Subcutaneous abdominal adipose tissue (tissue), 5 donors: ENCODE data around the gene EPB41L4B.
A peak's percentile ranks its signal among the peaks of the same experiment; 100 is the strongest.

Experiments
- H3K27ac ChIP-seq: one replicate; pipeline ENCODE4 v1.7.0; 2013; ENCODE audit warnings: low read depth, mild to moderate bottlenecking, inconsistent platforms, low read length, moderate library complexity
- H3K27me3 ChIP-seq, 5 donors: one replicate each; pipeline ENCODE4 v1.7.0; 2013; ENCODE audit warnings: low read length in 5 of 5, inconsistent platforms in 1 of 5; ENCODE audit not compliant: control insufficient read depth in 5 of 5, insufficient read depth in 4 of 5
- H3K36me3 ChIP-seq, 5 donors: one replicate each; pipeline ENCODE4 v1.7.0; 2013; ENCODE audit warnings: low read length in 5 of 5; ENCODE audit not compliant: control insufficient read depth in 5 of 5, insufficient read depth in 5 of 5
- H3K4me1 ChIP-seq, 5 donors: one replicate each; pipeline ENCODE4 v1.7.0; 2013; ENCODE audit warnings: low read length in 5 of 5, mild to moderate bottlenecking in 3 of 5, moderate library complexity in 1 of 5; ENCODE audit not compliant: control insufficient read depth in 5 of 5, insufficient read depth in 5 of 5
- H3K4me3 ChIP-seq, 5 donors: one replicate each; pipeline ENCODE4 v1.7.0; 2013; ENCODE audit warnings: low read length in 5 of 5, low read depth in 1 of 5
- H3K9ac ChIP-seq, 5 donors: one replicate each; pipeline ENCODE4 v1.7.0; 2013; ENCODE audit warnings: low read length in 5 of 5, mild to moderate bottlenecking in 4 of 5, moderate library complexity in 3 of 5
- H3K9me3 ChIP-seq, 5 donors: one replicate each; pipeline ENCODE4 v1.7.0; 2013; ENCODE audit warnings: low read length in 5 of 5; ENCODE audit not compliant: control insufficient read depth in 5 of 5
- donor health status: healthy.
- donor health status: healthy.
- donor health status: healthy.
- donor health status: healthy.
- donor health status: healthy.

The EPB41L4B gene

GRCh38 chr9:109250771-109251079 is 70.1 kb downstream of the EPB41L4B start:
- Histone ChIP-seq H3K9ac (peak overlapping the region in 1 of 5 donors; percentile 3), H3K27me3 (no peaks in the 10 kb centered on the region), H3K36me3 (no peaks in the 10 kb centered on the region), H3K9me3 (no peaks in the 10 kb centered on the region), H3K27ac (peak overlapping the region; percentile 79), H3K4me1 (peaks cover 7 to 60% (median 48%) of the 10 kb centered on the region in 5 donors), H3K4me3 (no peak overlapping the region)

DNA sequence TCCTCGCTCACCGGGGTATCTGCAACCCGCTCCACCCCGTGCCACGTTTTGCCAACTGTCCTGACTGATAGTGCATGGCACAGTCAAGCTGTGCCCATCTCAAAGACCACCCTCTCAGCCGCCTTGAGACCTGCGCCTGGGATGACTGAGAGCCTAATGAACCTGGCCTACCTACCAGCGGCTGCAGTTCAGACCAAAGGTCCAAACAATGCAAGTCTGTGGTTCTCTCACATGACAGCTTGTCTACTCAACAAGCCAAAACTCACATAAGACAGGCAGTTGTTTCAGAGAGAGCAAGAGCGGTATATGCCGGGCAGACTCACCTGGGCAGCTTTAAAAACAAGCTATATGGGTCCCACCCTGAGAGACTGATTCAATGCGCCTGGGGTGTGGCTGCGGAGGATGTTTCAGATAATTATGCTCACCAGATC is 70.5 kb downstream of the EPB41L4B start:
- Histone ChIP-seq H3K36me3 (no peaks in the 10 kb centered on the region), H3K27ac (peak overlapping the region; percentile 79), H3K9ac (no peak overlapping the region), H3K4me1 (peaks cover 7 to 60% (median 48%) of the 10 kb centered on the region in 5 donors), H3K9me3 (no peaks in the 10 kb centered on the region), H3K27me3 (no peaks in the 10 kb centered on the region), H3K4me3 (no peak overlapping the region)

DNA sequence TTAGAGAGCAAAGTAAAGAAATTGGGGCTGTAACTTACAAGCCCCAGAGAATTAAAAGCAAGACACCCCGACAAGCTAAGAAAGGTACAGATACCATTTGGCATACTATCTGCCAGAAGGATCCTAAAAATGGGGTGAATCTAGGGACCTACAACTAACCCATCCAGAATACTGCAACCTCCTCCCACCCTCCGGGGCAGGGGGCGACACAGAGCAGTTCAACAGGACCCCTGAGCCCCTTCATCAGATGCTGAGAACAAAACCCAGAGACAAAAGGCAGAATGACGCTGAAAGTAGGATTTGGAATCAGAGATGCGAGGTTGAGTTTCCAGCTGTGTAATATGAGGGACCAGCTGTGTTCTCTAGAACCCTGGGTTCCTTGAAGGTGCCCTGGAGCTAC is 71.2 kb downstream of the EPB41L4B start:
- Histone ChIP-seq H3K9me3 (no peaks in the 10 kb centered on the region), H3K36me3 (no peaks in the 10 kb centered on the region), H3K27me3 (no peaks in the 10 kb centered on the region), H3K4me3 (no peak overlapping the region), H3K4me1 (peaks cover 6 to 59% (median 48%) of the 10 kb centered on the region in 5 donors), H3K27ac (peak overlapping the region; percentile 79), H3K9ac (no peak overlapping the region)

GRCh38 chr9:109248133-109248581 is 72.7 kb downstream of the EPB41L4B start:
- Histone ChIP-seq H3K27ac (peak overlapping the region; percentile 83), H3K9me3 (no peaks in the 10 kb centered on the region), H3K4me3 (no peak overlapping the region), H3K36me3 (no peaks in the 10 kb centered on the region), H3K4me1 (peaks cover 4 to 52% (median 37%) of the 10 kb centered on the region in 5 donors), H3K9ac (peak overlapping the region in 2 of 5 donors; percentile 42 to 45), H3K27me3 (no peaks in the 10 kb centered on the region)

DNA sequence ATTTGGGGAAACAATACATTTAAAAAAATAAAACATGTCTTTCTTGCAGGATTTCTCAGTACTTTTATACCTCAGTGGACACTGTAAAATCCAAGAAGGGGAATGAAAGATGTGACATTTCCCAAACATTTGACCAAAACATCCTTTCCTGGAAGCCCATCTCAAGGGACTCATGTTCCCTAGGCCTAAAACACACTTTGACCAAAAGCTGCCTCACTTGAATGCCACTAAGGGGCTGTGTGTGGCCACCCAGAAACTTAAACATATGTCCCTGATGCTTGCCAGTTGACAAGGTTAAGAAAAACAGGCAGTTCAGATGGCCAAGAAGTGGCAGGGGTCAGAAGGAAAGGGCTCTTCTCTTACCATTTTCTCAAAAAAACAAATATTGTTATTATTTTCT is 73.6 kb downstream of the EPB41L4B start:
- no peaks in the 10 kb centered on the region for H3K27me3 ChIP-seq
- H3K36me3 ChIP-seq = no peaks in the 10 kb centered on the region
- H3K4me3 ChIP-seq = no peak overlapping the region
- peaks cover 4 to 45% (median 30%) of the 10 kb centered on the region in 5 donors for H3K4me1 ChIP-seq
- H3K27ac ChIP-seq = peak overlapping the region; percentile 83
- peak overlapping the region in 2 of 5 donors; percentile 35 to 72 for H3K9ac ChIP-seq
- H3K9me3 ChIP-seq = no peaks in the 10 kb centered on the region

DNA sequence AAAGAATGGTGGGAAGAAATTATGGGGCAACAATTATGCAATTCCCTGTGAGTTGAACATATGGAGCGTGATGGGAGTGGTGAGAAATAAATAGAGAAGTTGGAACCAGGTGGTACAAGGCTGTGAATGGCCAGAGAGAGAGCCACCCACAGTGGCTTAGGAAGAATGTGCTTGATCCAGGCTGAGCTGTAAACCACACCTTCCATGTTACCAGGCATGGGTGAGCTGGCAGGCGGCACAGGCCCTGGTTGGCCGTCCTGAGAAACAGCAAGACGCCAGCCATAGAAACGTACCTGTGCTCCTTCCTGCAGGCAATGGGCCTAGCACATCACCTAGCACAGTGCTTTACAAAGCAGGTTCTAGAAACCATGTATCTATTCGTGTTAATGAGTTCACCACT is 74.3 kb downstream of the EPB41L4B start:
- H3K4me1 ChIP-seq = peaks cover 2 to 44% (median 24%) of the 10 kb centered on the region in 5 donors
- H3K27me3 ChIP-seq = no peaks in the 10 kb centered on the region
- H3K27ac ChIP-seq = peak overlapping the region; percentile 83
- peak overlapping the region in 2 of 5 donors; percentile 7 to 72 for H3K9ac ChIP-seq
- H3K36me3 ChIP-seq = peaks cover 0 to under 1% (median 0%) of the 10 kb centered on the region in 5 donors
- H3K4me3 ChIP-seq = no peak overlapping the region
- H3K9me3 ChIP-seq = no peaks in the 10 kb centered on the region

- H3K36me3 ChIP-seq = peaks cover 0 to 4% (median 0%) of the 10 kb centered on the region in 5 donors
- no peaks in the 10 kb centered on the region for H3K27me3 ChIP-seq
- no peak overlapping the region for H3K4me3 ChIP-seq
- peaks cover 0 to 35% (median 14%) of the 10 kb centered on the region in 5 donors for H3K4me1 ChIP-seq
- H3K9me3 ChIP-seq = no peaks in the 10 kb centered on the region
- peak overlapping the region; percentile 83 for H3K27ac ChIP-seq
- H3K9ac ChIP-seq = no peak overlapping the region
Observed at GRCh38 chr9:109245310-109245897, 75.5 kb downstream of the EPB41L4B start.

DNA sequence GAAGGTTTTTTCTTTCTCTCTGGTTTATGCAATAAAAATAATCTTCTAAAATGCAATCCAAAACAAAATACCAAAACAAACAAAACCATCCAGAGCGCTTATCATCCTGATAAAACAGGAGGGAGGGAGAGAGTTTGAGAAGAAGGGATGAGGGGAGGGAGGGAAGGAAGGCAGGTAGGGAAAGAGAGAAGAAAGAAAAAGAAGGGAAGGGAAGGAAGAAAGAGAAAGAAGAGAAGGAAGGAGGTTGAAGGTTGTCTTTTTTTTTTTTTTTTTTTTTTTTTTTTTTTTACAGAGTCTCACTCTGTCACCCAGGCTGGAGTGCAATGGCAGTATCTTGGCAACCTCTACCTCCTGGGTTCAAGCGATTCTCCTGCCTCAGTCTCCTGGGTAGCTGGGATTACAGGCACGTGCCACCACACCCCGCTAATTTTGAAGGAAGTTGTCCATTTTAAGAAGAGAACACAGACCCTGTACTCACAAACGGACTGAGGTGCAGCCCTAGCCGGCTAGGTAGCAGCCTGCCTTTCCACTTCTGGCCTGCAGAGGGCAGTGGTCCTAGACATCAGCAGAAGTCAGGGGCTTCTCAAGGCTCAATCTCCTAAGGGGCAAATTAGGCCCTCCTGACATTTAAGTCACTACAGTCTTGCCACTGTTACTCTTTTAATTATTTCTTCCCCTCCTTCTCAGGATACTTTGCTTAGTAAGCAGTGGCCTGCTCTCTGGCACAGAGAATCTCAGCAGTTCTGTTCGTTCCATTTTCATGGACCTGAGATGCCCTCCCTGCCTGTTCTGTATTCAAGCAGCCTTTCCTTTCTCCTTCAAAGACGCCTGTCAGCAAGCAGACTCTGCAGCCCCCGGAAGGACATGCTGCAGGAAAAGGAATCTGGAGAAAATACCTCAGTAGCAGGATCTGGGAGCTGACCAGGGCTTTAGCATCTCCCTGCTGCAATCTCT is 76.4 kb downstream of the EPB41L4B start:
- Histone ChIP-seq H3K4me1 (peaks cover 0 to 35% (median 14%) of the 10 kb centered on the region in 5 donors), H3K9ac (no peak overlapping the region), H3K36me3 (peaks cover 0 to 4% (median 0%) of the 10 kb centered on the region in 5 donors), H3K27ac (peak overlapping the region; percentile 47), H3K9me3 (no peaks in the 10 kb centered on the region), H3K4me3 (no peak overlapping the region), H3K27me3 (no peaks in the 10 kb centered on the region)

DNA sequence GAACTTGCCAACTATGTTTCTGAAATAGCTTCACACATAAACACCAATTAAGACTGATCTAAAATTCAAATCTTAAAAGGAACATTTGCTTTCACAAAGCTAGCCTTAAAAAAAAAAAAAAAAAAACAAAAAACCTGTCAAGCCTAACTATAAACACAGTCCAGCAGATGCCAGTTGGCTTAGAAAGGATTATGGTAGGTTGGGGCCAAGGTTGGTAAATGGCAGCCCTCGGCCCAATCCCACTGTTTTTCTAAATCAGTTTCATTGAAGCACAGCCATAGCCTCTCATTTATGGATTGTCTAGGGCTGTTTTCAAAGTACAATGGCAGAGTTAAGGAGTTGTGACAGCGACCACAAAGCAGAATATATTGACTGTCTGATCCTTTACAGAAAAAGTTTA is 78.1 kb downstream of the EPB41L4B start:
- Histone ChIP-seq H3K4me3 (no peak overlapping the region), H3K36me3 (peaks cover 0 to 7% (median 4%) of the 10 kb centered on the region in 5 donors), H3K4me1 (peaks cover 0 to 29% (median 8%) of the 10 kb centered on the region in 5 donors), H3K27ac (peak overlapping the region; percentile 66), H3K27me3 (no peaks in the 10 kb centered on the region), H3K9me3 (no peaks in the 10 kb centered on the region), H3K9ac (no peak overlapping the region)

- H3K9ac ChIP-seq = no peak overlapping the region
Observed at GRCh38 chr9:109242014-109242413, 78.8 kb downstream of the EPB41L4B start.

More at GRCh38 chr9:109242014-109242413, 78.8 kb downstream of the EPB41L4B start:
- H3K4me3 ChIP-seq = no peak overlapping the region
- H3K27me3 ChIP-seq = no peaks in the 10 kb centered on the region
- H3K27ac ChIP-seq = peak overlapping the region; percentile 66
- no peaks in the 10 kb centered on the region for H3K9me3 ChIP-seq
- H3K4me1 ChIP-seq = peaks cover 0 to 25% (median 8%) of the 10 kb centered on the region in 5 donors
- H3K36me3 ChIP-seq = peaks cover 0 to 10% (median 4%) of the 10 kb centered on the region in 5 donors
